Measurements from ENCODE around the gene CHMP6.

CHMP6 gene

DNA sequence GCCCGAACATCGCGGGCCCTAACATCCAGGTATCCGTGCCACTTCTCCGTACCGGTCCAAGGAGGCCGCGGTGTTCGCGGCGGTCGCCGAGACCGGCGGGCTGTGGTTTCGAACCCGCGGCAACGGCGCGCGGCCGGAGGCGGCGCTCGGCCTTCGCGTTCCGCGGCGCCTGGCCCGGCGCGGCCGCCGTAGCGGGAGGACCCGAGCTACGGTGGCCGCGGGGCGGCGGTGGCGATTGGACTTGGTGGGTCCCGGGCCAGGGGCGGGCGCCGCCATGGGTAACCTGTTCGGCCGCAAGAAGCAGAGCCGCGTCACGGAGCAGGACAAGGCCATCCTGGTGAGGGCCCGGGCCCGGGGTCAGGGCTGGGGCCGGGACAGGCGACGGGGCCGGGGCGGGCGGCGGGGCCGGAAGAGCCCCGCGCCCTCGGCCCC, at the start of gene CHMP6:
TSS of gene CHMP6 (plus strand) at position 197 of the 432 bp plus-strand sequence. CDS start at position 275, 78 bp downstream.
- no peak for DNase-seq (ENCODE audit: low spot score)

DNA sequence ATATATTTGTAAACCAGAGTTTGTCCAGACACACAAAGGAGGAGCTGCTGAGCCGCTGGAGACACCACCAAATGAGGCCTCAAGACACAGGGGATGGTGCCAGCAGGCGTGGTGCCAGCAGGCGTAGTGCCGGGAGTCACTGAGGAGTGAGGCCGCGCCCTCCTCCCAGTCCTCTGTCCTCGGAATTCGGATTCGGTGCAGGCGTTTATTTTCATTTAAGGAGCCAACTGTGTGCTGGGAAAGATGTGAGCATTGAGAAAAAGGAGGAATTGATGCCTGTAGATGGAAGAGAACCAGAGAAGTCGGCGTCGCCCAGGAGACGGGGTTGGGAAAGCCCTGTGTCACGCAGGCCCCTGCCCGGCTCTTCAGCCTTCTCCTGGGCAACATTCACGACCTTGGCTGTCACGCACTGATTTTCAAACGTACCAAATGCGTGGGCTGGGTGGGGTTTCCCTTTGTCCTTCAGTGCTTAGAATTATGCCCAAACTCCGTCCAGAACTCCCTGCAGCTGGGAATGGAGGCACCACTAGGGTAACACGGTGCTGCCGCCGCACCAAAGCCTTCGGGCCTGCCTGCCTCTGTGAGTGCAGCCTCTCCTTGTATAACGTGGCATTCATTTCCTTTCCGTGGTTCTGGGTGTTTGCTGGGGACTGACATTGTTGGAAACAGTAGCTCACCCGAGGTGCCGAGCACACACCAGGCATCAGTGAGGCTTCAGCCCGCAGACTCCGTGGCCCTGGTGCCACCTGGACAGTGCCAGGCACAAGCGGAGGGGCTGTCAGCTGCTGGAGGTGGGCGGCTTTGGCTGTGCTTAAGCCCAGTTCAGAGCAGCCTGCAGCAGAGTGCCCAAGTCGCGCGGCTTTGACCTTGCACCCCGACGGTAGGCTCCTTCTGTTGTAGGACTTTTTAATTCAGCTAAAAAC, 49.0 kb upstream of the CHMP6 start:
- no peak for DNase-seq (ENCODE audit: low spot score)

DNA sequence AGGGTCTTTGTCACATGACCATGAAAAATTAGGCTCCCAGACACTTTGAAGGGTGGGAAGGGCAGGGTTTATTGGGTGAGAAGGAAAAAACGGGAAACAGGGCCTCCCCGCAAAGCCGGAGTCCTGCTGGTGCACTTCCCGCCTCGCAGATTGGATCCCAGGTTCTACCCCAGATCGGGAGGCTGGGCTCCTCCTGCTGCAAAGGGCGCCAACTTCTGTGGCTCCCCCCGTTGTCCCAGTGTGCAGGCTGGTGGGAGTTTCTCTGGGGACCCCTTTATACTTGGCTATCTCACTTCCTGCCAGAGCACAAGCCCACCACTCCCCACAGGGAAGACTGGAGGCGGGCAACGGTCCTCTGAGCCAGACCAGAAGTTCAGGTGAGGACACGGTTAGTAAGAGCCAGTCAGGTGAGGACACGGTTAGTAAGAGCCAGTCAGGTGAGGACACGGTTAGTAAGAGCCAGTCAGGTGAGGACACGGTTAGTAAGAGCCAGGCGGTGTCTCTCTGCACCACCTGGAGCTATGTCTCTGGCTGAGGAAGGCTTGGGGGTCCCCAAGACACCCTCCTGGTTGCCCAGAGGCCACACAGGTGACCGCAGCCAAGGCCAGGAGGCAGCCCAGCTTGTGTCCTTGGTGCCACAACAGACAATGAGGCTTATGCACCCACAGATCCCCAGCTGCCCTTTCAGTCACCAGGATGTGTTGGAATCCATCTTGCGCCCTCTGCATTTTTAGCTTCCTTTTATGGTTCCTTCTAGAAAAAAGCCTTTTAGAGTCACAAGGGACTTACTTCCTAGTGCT, 48.1 kb upstream of the CHMP6 start:
- no peak for DNase-seq (ENCODE audit: low spot score)

DNA sequence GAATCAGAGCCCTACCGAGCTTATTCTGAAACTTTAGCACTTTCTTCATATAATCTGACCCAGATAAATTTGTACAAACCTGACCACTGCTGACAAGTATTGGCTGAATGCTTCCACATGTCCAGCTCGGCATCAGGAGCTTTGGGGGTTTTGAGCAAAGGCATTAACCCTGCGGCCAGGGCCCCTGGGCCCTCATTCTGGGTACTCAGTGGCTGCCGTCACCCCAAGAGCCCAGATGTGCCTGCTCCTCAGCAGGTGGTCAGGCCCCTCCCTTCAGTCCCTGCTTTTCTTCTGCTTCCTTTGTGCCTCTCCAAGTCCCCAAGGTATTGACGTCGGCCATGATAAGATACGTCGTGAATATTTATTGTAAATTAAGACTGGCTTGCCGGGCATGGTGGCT, 47.3 kb upstream of the CHMP6 start:
- DNase-seq (ENCODE audit: low spot score), result no peak

DNA sequence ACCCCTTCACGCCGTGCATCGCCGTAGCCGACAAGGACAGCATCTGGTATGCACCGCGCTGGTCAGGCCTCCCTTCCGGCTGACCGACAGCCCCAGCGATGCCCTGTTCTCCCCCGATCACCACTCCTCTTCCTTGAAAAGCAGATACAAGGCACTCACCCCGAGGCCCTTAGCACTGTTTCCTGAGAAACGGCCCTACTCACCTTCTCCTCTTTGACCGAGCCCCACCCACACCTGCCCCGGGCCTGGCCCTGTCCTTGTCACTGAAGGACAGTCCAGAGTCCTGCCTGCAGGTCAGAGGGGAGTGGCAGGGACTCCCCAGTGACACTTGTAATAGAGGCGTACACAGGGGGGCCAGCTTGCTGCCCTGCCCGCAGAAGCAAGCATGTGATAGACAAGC, 45.9 kb upstream of the CHMP6 start:
- no peak for DNase-seq (ENCODE audit: low spot score)

DNA sequence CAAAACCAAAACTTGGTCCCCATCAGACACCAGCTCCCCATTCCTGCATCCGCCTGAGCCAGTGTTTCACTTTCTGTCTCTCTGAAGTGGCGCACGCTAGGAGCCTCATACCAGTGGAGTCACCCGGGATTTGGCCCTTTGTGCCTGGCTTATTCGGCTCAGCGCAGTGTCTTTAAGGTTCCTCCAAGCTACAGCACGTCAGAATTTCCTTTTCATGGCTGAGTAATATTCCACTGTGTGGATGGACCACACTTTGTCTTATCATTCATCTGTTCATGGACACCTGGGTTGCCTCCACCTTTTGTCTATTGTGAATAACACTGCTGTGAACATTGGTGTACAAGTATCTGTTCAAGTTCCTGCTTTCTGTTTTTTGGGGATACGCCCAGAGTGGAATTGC, 45.2 kb upstream of the CHMP6 start:
- DNase-seq (ENCODE audit: low spot score), result no peak

DNA sequence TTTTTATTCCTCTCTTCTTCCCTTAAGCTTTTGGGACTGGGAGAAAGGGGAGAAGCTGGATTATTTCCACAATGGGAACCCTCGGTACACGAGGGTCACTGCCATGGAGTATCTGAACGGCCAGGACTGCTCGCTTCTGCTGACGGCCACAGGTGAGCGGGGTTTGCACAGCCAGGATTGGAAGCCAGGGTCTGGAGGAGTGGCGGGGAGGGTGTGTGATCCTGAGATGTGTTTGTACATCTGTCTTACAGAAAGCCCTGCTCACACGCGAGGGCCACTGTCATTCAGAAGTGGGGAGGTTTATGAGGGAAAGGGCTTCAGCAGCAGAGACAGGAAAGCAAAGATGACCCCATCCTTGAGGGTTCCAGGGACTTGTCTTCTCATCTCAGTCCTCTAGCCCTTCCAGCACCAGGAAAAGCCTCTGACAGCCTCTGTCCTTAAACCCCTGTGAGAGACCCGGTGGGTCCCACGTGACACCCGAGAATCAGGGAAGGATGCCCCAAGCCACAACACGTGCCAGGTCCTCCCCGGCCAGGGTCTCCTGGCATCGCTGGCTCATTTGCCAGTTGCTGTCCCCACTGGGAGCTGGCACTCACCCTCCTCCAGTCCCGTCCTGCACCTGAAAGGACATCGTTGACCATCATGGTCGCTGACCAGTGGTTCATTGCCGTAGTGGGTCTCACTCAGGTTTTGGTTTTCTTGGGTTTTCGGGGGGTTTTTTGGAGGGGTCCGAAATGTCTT, 44.3 kb upstream of the CHMP6 start:
- DNase-seq (ENCODE audit: low spot score), result no peak

DNA sequence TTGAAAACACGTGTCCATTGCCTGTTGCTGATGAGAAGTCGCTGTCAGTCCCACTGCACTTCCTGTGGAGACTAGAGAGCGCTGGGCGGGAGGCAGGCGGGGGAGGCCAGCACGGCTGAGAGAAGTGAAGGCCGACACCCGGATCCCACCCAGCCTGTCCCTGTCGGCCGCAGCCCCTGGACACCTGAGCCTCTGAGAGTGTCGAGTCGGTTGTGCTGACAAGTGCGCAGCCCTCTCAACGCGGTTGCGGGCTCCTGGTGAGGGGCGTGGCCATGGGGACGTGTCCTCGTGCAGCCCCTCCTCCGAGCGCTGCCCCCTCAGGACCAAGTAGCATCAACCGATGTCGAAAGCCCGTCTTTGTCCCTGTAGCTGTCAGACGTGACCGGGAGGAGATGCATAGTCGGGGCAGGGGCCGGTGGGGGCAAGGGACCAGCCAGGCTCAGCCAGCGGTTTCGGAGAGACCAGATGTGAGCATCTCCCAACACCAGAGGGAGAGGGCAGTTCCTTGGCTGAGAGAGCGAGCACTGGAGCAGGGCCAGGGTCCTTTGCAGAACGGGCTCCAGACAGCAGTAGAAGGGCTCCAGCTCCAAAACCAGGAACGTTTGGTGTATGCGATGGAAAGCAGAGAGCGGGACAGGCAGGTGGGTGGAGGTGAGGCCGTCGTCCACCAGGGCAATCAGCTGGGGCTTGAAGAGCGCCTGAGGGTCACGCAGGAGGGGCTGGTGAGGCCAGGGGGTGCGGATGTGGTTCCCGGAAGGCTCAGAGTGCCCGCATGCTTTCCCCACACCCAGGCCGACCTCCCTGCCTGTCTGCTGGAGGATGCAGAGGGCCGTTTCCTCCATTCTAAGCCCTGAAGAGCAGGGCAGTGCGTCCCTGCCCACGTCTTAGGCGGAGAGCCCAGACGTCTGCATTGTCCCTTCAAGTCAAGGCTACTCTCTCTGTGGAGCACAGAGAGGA, 43.3 kb upstream of the CHMP6 start:
- DNase-seq (ENCODE audit: low spot score), result no peak

DNA sequence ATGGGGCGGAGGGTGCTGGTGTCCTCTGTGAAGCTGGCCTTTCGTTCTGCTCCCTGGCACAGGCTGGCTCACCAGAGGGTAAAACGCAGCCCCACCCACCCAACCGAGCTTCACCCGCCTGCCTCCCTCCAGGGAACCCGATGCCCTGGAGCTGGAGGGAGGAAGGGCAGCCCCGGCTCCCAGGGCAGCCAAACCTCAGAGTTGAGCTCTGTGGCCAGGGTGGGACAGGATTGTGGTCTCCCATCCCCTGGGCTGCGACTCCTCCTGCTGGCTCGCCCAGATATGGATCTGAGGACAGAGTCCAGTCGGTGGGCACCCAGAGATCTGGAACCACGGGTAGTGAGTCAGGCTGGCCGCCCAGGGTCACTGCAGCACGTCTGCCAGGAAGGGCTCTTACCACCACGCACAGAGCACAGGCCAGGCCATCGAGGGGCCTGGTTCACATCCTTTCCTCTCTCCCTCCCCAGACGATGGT, 42.6 kb upstream of the CHMP6 start:
- DNase-seq (ENCODE audit: low spot score), result no peak

DNA sequence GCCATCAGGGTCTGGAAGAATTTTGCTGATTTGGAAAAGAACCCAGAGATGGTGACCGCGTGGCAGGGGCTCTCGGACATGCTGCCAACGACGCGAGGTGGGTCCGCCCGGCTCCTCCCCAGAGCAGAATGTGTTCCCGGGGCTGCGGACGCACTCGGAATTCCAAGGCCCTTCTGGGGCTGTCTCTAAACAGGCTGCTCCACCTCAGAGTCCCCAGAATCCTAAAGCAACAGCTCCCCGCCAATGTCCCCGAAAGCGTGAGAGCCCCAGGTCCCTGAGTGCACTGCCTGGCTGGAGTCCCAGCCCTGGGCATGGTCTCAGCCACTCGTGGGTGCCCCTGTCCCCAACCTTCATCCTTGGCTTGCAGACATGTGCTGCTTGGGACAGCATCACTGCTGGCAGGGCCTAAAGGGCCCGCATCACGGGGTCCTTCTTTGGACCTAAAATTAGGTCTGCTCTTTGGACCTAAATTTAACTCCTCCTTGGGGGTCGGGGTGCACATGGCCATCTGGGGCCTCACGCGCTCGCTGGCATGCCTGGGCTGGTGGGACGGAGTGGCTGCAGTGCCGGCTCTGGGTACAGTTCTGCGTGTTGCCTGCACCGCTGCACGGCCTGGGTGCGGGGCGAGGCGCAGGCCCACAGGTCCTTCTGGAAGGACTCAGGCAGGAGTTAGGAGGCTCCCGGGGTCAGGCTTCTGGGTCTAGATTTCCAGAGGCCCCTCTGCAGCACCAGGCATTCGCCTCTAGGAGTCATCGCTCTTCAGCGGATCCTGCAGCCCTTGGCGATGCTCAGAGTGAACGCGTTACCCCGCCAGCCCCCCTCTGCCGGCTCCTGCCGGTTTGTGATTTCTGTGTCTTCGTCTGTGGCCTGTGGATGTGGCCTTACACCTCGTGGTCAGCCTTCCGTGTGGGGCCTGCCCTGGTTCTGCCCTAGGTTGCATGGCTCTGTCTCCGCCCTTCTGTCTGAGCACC, 41.9 kb upstream of the CHMP6 start:
- DNase-seq (ENCODE audit: low spot score), result no peak

DNA sequence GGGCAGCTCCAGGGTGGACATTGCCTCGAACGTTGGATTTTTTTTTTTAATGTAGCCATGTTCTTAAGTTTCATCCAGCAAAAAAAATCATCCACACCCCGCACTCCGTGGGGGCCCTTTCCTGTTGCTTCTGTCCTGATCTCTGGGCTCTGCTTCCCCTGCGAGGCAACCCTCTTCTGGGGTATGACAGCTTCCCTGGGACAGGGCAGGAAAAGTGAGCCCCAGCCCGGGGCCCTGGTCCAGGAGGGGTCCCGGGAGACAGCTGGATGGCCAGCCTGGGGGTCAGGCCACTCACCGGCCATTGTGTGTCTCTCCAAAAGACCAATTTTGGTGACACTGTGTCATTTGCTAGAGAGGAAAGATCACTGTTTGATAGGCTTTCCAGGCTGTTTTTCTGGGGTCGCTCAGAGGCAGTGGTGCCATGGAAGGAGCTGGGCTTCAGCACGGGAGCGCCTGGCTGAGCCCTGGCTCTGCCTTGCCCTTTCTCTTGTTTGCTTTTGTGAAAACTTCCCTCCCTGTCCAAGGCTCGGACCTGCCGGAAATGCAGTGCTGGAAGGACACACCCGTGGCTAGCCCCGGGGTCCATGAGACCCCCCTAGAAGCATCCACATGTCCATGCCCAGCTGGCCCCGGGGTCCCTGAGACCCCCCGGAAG, 41.0 kb upstream of the CHMP6 start:
- no peak for DNase-seq (ENCODE audit: low spot score)

DNA sequence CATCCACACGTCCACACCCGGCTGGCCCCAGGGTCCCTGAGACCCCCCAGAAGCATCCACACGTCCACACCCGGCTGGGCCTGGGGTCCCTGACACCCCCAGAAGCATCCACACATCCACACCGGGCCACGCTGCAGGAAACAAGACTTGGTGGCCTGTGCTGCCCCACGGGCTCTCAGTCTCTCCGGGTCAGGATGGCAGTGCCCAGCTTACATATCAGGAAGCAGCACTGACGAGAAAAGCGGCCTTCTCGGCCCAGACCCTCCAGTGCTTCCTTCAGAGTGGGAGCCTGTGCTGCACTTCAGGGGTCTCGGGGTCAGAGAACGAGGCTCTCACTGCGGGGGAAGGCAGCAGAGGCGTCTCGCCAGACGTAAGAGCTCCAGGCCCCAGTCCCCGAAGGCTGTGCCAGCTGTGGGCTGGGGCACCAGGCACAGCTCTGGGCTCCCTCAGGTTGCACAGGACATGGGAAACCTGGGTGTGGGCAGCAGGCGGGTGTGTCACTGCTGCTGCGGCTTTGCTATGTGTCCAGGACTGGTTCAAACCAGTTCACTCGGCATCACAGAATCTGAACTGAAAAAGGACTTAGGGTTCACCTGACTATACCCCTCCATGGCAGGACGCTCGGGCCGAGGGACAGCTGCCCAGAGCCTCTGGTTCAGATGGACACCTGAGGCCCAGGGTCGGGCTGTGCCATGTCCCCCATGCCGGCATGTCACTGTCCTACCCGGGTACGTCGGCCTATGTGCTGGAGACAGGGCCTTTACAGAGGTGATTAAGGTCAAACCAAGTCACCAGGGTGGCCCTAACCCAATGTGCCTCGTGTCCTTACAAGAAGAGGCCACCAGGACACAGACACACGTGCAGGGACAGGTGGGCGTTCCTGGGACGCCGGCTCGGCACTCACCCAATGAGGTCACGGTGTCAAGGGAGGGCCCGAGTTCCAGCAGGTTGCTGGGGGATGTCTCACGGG, 40.2 kb upstream of the CHMP6 start:
- no peak for DNase-seq (ENCODE audit: low spot score)

DNA sequence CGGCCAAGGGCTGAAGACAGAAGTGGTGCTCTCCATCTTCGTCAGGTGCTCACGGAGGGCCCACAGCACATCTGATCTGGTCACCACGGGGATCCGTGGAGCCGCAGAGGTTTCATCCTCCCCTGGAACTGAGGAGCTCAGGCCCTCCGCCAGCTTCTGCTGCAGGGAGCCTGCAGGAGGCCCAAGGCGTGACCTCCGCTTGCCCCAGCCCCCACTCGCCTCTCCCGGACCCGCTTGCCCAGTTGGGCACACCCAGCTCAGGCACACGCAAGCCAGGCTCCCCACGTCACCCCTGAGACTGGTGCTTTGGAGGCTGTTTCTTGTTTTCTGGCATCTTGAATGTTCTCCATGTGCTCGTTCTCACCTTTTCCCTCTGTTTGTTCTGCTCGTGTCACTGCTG, 39.4 kb upstream of the CHMP6 start:
- no peak for DNase-seq (ENCODE audit: low spot score)

DNA sequence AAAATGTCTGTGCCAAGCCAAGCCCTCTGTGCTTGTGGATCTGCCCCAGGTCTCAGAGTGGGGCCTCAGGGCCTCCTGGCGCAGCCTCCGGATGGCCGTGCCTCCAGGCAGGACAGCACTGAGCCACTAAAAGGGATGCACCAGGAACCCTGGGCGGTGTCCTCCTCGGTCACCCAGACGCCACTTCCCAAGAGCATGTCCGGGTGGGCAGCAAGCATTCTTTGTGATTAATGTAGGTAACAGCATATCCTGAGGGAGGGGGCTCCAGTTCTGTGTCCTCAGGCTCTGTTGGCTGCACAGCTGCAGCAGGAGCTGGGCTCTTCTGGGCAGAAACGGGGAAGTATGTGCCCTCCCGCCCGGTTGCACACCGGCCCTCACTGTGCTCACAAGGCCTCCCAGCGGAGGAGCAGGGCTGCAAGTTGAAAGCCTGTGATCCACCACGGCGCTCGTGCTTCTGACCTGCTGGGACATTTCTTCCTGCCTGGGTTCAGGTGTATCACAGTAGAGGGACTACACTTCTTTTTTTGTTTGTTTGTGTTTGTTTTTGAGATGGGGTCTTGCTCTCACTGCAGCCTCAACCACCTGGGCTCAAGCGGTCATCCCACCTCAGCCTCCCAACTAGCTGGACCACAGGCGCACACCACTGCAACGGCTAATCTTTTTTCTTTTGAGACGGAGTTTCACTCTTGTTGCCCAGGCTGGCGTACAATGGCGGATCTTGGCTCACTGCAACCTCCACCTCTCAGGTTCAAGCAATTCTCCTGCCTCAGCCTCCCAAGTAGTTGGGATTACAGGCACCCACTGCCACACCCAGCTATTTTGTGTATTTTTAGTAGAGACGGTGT, 37.9 kb upstream of the CHMP6 start:
- no peak for DNase-seq (ENCODE audit: low spot score)

DNA sequence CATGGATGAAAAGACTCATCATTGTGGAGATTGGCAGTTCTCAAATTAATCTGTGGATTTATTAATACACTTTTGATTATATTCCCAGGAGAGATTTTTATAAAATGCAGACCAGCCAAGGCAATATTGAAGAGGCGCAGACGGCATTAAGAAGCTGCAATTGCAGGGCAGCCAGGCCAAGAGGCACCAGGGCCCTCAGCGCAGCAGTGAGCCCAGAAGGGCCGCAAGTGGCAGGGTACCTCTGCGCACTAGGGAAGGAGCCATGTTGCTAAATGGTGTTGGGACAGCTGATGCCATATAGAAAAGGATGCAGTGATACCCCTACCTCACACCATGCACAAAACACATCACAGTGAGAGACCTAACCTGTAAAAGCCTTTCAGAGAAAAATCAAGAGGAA, 36.6 kb upstream of the CHMP6 start:
- DNase-seq (ENCODE audit: low spot score), result no peak

DNA sequence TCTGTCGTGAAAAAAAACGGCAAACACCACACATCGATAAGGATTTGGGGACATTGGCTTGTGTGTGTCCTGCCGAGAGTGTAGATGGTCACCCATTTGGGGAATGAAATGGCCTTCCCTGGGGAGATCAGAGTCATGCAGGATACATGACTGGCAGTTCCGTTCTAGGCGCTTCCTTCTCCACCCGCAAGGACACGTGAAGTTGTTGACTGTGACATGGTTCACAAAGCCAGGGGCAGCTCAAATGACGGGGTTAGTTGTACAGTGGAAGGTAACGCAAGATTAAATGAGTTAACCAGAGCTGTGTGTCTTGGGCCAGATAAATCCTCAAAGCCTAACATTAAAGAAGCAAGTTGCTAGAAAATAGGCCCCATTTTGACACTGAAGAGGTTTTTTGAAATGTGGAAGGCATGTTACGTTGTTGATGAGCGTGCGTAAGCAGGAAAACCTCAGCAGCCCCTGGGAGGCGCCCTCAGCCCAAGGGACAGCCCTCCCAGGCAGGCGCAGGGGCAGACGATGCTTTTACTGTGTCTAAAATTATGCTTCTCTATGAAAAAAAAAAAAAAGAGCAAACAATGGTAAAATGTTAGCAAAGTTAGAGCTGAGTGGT, 35.9 kb upstream of the CHMP6 start:
- DNase-seq (ENCODE audit: low spot score), result no peak
